Tongue (tissue), 2 donors: ENCODE data around the gene OSBPL8. TPM values are rescaled to one million over a fixed set of nuclear protein-coding genes. Genes with fewer than 3 reads are reported as not detected.
"Not testable (repeated sequence)": the region's sequence is repeated elsewhere in the genome, so short reads cannot be mapped to it uniquely, and the experiment has no call there.

Experiments
- DNase-seq: peaks from one replicate; pipeline ENCODE4 v3.0.0-alpha.2; 2015
- total RNA-seq: library from RNA; depleted of rRNA; stranded (reverse); fragments of >200 nt; gene quantifications from one replicate; pipeline ENCODE4 v1.2.3, GENCODE V29; 2014

OSBPL8 gene
- total RNA-seq, 1 donor from 2014 or later = 92.3 TPM

GRCh38 chr12:76421046-76421445 is 138.5 kb downstream of the OSBPL8 start:
- no peak for DNase-seq

GRCh38 chr12:76420222-76420621 is 139.3 kb downstream of the OSBPL8 start:
- DNase-seq = no peak

- DNase-seq = no peak
Measured at GRCh38 chr12:76417116-76417515, 142.5 kb downstream of the OSBPL8 start.

- no peak for DNase-seq
Measured at GRCh38 chr12:76413121-76413520, 146.4 kb downstream of the OSBPL8 start.

- DNase-seq = no peak
Measured at GRCh38 chr12:76410781-76411180, 148.8 kb downstream of the OSBPL8 start.

- DNase-seq = no peak
Measured at GRCh38 chr12:76410371-76410770, 149.2 kb downstream of the OSBPL8 start.

GRCh38 chr12:76409074-76409473 is 150.5 kb downstream of the OSBPL8 start:
- no peak for DNase-seq

GRCh38 chr12:76407710-76408109 is 151.9 kb downstream of the OSBPL8 start:
- DNase-seq = no peak

GRCh38 chr12:76402259-76402658 is 157.3 kb downstream of the OSBPL8 start:
- no peak for DNase-seq

GRCh38 chr12:76400136-76400535 is 159.4 kb downstream of the OSBPL8 start:
- DNase-seq = no peak

- no peak for DNase-seq
Measured at GRCh38 chr12:76399040-76399439, 160.5 kb downstream of the OSBPL8 start.

GRCh38 chr12:76398106-76398505 is 161.5 kb downstream of the OSBPL8 start:
- DNase-seq = no peak

- no peak for DNase-seq
Measured at GRCh38 chr12:76391461-76391860, 168.1 kb downstream of the OSBPL8 start.

GRCh38 chr12:76387614-76388013 is 172.0 kb downstream of the OSBPL8 start:
- DNase-seq = no peak

GRCh38 chr12:76384560-76384959 is 175.0 kb downstream of the OSBPL8 start:
- no peak for DNase-seq

- DNase-seq = no peak
Measured at GRCh38 chr12:76383988-76384387, 175.6 kb downstream of the OSBPL8 start.

GRCh38 chr12:76379261-76379660 is 180.3 kb downstream of the OSBPL8 start:
- no peak for DNase-seq

- not testable (repeated sequence) for DNase-seq
Measured at GRCh38 chr12:76376876-76377275, 182.7 kb downstream of the OSBPL8 start.

GRCh38 chr12:76375939-76376338 is 183.6 kb downstream of the OSBPL8 start:
- no peak for DNase-seq

GRCh38 chr12:76375470-76375869 is 184.1 kb downstream of the OSBPL8 start:
- no peak for DNase-seq

- DNase-seq = no peak
Measured at GRCh38 chr12:76374386-76375020, 185.1 kb downstream of the OSBPL8 start.

GRCh38 chr12:76368230-76368629 is 191.3 kb downstream of the OSBPL8 start:
- no peak for DNase-seq

- DNase-seq = no peak
Measured at GRCh38 chr12:76366163-76366562, 193.4 kb downstream of the OSBPL8 start.

- not testable (repeated sequence) for DNase-seq
Measured at GRCh38 chr12:76364131-76364530, 195.4 kb downstream of the OSBPL8 start.

- no peak for DNase-seq
Measured at GRCh38 chr12:76360316-76360715, 199.3 kb downstream of the OSBPL8 start.
